ENCODE measurements around the gene TAGLN.
"Not testable (repeated sequence)": the region's sequence is repeated elsewhere in the genome, so short reads cannot be mapped to it uniquely, and the experiment has no call there.

TAGLN gene

GRCh38 chr11:117195258-117195657, 3.9 kb upstream of the TAGLN start:
- no peak for DNase-seq (ENCODE audit: extremely low read depth in 1 of 2, low read depth in 1 of 2)

- no peak for DNase-seq (ENCODE audit: extremely low read depth in 1 of 2, low read depth in 1 of 2)
These were observed 3.4 kb upstream of the TAGLN start for GRCh38 chr11:117195761-117196160.

- no peak for DNase-seq (ENCODE audit: extremely low read depth in 1 of 2, low read depth in 1 of 2)
These were observed 2.2 kb upstream of the TAGLN start for GRCh38 chr11:117197006-117197405.

- DNase-seq (ENCODE audit: extremely low read depth in 1 of 2, low read depth in 1 of 2) = no peak
These were observed 1.4 kb upstream of the TAGLN start for GRCh38 chr11:117197516-117198456.

GRCh38 chr11:117198613-117199012, 557 bp upstream of the TAGLN start:
- DNase-seq (ENCODE audit: extremely low read depth in 1 of 2, low read depth in 1 of 2) = no peak

- DNase-seq (ENCODE audit: extremely low read depth in 1 of 2, low read depth in 1 of 2) = no peak
These were observed 994 bp downstream of the TAGLN start for GRCh38 chr11:117199916-117200812.

- DNase-seq (ENCODE audit: extremely low read depth in 1 of 2, low read depth in 1 of 2) = no peak
These were observed 1.9 kb downstream of the TAGLN start for GRCh38 chr11:117200813-117201657.

GRCh38 chr11:117201658-117202305, 2.6 kb downstream of the TAGLN start:
- no peak for DNase-seq (ENCODE audit: extremely low read depth in 1 of 2, low read depth in 1 of 2)

GRCh38 chr11:117202386-117203068, 3.4 kb downstream of the TAGLN start:
- no peak for DNase-seq (ENCODE audit: extremely low read depth in 1 of 2, low read depth in 1 of 2)

GRCh38 chr11:117203069-117203407, 3.9 kb downstream of the TAGLN start:
- DNase-seq (ENCODE audit: extremely low read depth in 1 of 2, low read depth in 1 of 2) = no peak

GRCh38 chr11:117204283-117205080, 5.3 kb downstream of the TAGLN start:
- no peak for DNase-seq (ENCODE audit: extremely low read depth in 1 of 2, low read depth in 1 of 2)

GRCh38 chr11:117205211-117205818, 6.1 kb downstream of the TAGLN start:
- no peak for DNase-seq (ENCODE audit: extremely low read depth in 1 of 2, low read depth in 1 of 2)

- not testable (repeated sequence) for DNase-seq (ENCODE audit: extremely low read depth in 1 of 2, low read depth in 1 of 2)
These were observed 6.9 kb downstream of the TAGLN start for GRCh38 chr11:117206111-117206510.

- DNase-seq (ENCODE audit: extremely low read depth in 1 of 2, low read depth in 1 of 2) = not testable (repeated sequence)
These were observed 7.7 kb downstream of the TAGLN start for GRCh38 chr11:117206859-117207258.

GRCh38 chr11:117207481-117207880, 8.3 kb downstream of the TAGLN start:
- DNase-seq (ENCODE audit: extremely low read depth in 1 of 2, low read depth in 1 of 2) = not testable (repeated sequence)

- DNase-seq (ENCODE audit: extremely low read depth in 1 of 2, low read depth in 1 of 2) = not testable (repeated sequence)
These were observed 9.5 kb downstream of the TAGLN start for GRCh38 chr11:117208710-117209109.

GRCh38 chr11:117209351-117210125, 10.4 kb downstream of the TAGLN start:
- not testable (repeated sequence) for DNase-seq (ENCODE audit: extremely low read depth in 1 of 2, low read depth in 1 of 2)

- DNase-seq (ENCODE audit: extremely low read depth in 1 of 2, low read depth in 1 of 2) = no peak
These were observed 11.4 kb downstream of the TAGLN start for GRCh38 chr11:117210620-117211019.
